Gastroesophageal sphincter (tissue), 3 donors: Measurements from ENCODE around the gene ADPRHL1.

ENCODE experiments used
- EP300 ChIP-seq: sonication (generic); formaldehyde crosslinking; IDR thresholded peaks from one replicate; pipeline ENCODE4 v1.6.1; 2017; ENCODE audit warnings: antibody characterized with exemption, mild to moderate bottlenecking
- POLR2A ChIP-seq, 2 donors: fragments of 450-650 bp; IDR thresholded peaks; one replicate each; pipeline ENCODE4 v1.6.1; 2017; ENCODE audit warnings: antibody characterized with exemption in 2 of 2, mild to moderate bottlenecking in 2 of 2, moderate library complexity in 1 of 2
- POLR2AphosphoS5 ChIP-seq: sonication (generic); formaldehyde crosslinking; IDR thresholded peaks from one replicate; pipeline ENCODE4 v1.6.1; 2017; ENCODE audit warnings: antibody characterized with exemption
- TF ChIP-seq, protein P1 (sequence below), 4 experiments: fragments of 200-600 bp in 2 of 4; fragments of 450-650 bp in 2 of 4; sonication (generic) in 1 of 4; IDR thresholded peaks; one replicate each; pipeline ENCODE4 v1.5.1; 2017 to 2019; ENCODE audit warnings: antibody characterized with exemption in 4 of 4, mild to moderate bottlenecking in 2 of 4, moderate library complexity in 2 of 4

DNA sequence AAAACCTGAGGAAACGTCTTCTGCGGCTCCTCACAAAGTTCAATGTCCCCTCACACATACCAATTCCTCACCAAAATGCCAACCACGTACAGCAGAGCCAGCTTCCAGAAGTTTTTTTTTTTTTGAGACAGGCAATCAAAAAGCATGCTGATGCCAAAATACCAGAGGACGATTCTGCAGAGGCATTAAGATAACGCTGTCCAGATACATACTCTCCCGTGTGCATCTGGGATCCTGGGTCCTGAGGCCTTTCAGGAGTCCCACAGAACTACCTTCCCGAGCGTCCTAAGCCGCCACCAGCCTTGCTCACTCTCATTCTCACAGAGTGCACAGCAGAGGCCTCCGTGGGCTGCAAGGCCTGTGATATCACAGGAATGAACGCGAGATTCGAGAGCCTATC is 32.3 kb upstream of the ADPRHL1 start:
- TF ChIP-seq POLR2A (IDR thresholded peaks at IDR 0.05) (no peak), POLR2AphosphoS5 (no peak), EP300 (no peak)
- TF ChIP-seq, protein P1, sequence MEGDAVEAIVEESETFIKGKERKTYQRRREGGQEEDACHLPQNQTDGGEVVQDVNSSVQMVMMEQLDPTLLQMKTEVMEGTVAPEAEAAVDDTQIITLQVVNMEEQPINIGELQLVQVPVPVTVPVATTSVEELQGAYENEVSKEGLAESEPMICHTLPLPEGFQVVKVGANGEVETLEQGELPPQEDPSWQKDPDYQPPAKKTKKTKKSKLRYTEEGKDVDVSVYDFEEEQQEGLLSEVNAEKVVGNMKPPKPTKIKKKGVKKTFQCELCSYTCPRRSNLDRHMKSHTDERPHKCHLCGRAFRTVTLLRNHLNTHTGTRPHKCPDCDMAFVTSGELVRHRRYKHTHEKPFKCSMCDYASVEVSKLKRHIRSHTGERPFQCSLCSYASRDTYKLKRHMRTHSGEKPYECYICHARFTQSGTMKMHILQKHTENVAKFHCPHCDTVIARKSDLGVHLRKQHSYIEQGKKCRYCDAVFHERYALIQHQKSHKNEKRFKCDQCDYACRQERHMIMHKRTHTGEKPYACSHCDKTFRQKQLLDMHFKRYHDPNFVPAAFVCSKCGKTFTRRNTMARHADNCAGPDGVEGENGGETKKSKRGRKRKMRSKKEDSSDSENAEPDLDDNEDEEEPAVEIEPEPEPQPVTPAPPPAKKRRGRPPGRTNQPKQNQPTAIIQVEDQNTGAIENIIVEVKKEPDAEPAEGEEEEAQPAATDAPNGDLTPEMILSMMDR (IDR thresholded peaks at IDR 0.05): no peak
